ENCODE results near the gene YBX1.

The YBX1 gene

DNA sequence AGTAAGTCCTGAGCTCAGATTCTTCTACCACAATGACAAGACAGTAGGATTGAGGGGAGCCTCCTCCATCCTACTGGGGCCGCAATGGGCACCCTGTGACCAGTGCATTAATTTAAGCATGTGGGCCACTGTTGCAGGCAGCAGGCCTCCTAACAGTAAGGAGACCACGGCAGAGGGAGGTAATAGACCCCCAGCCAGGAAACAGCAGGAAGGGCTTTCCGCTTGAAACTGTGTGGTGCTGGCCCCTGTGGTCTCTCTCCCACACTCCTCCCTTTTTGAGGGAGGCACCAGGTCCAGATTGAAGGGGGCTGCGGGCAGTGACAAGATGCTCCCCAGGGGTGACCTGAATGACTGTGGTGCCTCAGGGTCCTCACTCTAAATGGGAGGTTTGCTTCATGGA is 59.5 kb downstream of the YBX1 start:
- Histone ChIP-seq H2AFZ (ENCODE audit: low read length) (no peak overlapping the region), H3K9ac (ENCODE audit: low read depth, low read length, poor library complexity, severe bottlenecking) (no peak overlapping the region), H3K27me3 (ENCODE audit: insufficient read depth, low read length, poor library complexity, severe bottlenecking) (no peaks in the 10 kb centered on the region), H3K9me3 (ENCODE audit: insufficient read depth, low read depth, low read length) (no peaks in the 10 kb centered on the region), H3K4me1 (ENCODE audit: insufficient read depth, low read length, poor library complexity, severe bottlenecking) (peaks cover 9% of the 10 kb centered on the region), H4K20me1 (ENCODE audit: insufficient read depth, low read length, poor library complexity, severe bottlenecking) (no peaks in the 10 kb centered on the region), H3F3A (ENCODE audit: low read depth) (no peaks in the 10 kb centered on the region), H3K79me2 (ENCODE audit: insufficient read depth, low read length) (no peaks in the 10 kb centered on the region), H3K9me2 (replicated peaks; ENCODE audit: low read depth, low read length) (no peaks in the 10 kb centered on the region), H3K36me3 (ENCODE audit: insufficient read depth, low read length) (peaks cover 9% of the 10 kb centered on the region; the same call in 1 of the 2 replicates), H3K4me2 (ENCODE audit: low read depth, low read length, poor library complexity, severe bottlenecking) (no peak overlapping the region), H3K4me3 (ENCODE audit: low read length, poor library complexity, severe bottlenecking) (no peak overlapping the region)
- TF ChIP-seq, protein P1, sequence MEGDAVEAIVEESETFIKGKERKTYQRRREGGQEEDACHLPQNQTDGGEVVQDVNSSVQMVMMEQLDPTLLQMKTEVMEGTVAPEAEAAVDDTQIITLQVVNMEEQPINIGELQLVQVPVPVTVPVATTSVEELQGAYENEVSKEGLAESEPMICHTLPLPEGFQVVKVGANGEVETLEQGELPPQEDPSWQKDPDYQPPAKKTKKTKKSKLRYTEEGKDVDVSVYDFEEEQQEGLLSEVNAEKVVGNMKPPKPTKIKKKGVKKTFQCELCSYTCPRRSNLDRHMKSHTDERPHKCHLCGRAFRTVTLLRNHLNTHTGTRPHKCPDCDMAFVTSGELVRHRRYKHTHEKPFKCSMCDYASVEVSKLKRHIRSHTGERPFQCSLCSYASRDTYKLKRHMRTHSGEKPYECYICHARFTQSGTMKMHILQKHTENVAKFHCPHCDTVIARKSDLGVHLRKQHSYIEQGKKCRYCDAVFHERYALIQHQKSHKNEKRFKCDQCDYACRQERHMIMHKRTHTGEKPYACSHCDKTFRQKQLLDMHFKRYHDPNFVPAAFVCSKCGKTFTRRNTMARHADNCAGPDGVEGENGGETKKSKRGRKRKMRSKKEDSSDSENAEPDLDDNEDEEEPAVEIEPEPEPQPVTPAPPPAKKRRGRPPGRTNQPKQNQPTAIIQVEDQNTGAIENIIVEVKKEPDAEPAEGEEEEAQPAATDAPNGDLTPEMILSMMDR (conservative IDR thresholded peaks at IDR 0.05; ENCODE audit: low read length) = no peak
- no peak for TF ChIP-seq EZH2phosphoT487 (IDR thresholded peaks at IDR 0.05; ENCODE audit: borderline replicate concordance)

DNA sequence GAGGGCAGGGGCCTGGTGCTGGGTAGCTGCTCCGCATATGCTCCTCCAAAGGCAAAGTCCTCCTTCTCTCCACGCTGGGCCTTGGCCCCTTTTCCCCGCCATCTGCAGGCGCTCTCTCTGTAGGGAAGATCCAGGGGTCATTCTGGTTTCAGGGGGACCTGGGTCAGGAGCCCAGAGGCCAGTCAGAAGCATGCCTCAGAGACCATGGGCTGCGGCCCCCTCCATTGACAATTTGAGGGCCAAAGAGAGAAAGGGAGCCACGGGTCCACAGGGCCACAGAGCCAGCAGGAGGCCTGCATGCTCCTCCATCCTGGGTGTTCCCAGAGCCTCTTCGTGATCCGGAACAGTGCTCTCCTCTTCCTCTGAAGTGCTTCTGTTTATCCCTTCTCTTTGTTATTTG is 59.9 kb downstream of the YBX1 start:
- H3K36me3 ChIP-seq (ENCODE audit: insufficient read depth, low read length) = peaks cover 12% of the 10 kb centered on the region; the same call in 1 of the 2 replicates
- H4K20me1 ChIP-seq (ENCODE audit: insufficient read depth, low read length, poor library complexity, severe bottlenecking) = no peaks in the 10 kb centered on the region
- H3K27me3 ChIP-seq (ENCODE audit: insufficient read depth, low read length, poor library complexity, severe bottlenecking) = no peaks in the 10 kb centered on the region
- H3K79me2 ChIP-seq (ENCODE audit: insufficient read depth, low read length) = no peaks in the 10 kb centered on the region
- TF ChIP-seq, protein P1 (conservative IDR thresholded peaks at IDR 0.05; ENCODE audit: low read length) = no peak
- no peak for TF ChIP-seq EZH2phosphoT487 (IDR thresholded peaks at IDR 0.05; ENCODE audit: borderline replicate concordance)
- no peaks in the 10 kb centered on the region for H3K9me3 ChIP-seq (ENCODE audit: insufficient read depth, low read depth, low read length)
- no peak overlapping the region for H2AFZ ChIP-seq (ENCODE audit: low read length)
- H3F3A ChIP-seq (ENCODE audit: low read depth) = no peaks in the 10 kb centered on the region
- H3K4me1 ChIP-seq (ENCODE audit: insufficient read depth, low read length, poor library complexity, severe bottlenecking) = peaks cover 5% of the 10 kb centered on the region
- H3K9ac ChIP-seq (ENCODE audit: low read depth, low read length, poor library complexity, severe bottlenecking) = no peak overlapping the region
- no peak overlapping the region for H3K4me2 ChIP-seq (ENCODE audit: low read depth, low read length, poor library complexity, severe bottlenecking)
- H3K9me2 ChIP-seq (replicated peaks; ENCODE audit: low read depth, low read length) = no peaks in the 10 kb centered on the region
- H3K4me3 ChIP-seq (ENCODE audit: low read length, poor library complexity, severe bottlenecking) = no peak overlapping the region

DNA sequence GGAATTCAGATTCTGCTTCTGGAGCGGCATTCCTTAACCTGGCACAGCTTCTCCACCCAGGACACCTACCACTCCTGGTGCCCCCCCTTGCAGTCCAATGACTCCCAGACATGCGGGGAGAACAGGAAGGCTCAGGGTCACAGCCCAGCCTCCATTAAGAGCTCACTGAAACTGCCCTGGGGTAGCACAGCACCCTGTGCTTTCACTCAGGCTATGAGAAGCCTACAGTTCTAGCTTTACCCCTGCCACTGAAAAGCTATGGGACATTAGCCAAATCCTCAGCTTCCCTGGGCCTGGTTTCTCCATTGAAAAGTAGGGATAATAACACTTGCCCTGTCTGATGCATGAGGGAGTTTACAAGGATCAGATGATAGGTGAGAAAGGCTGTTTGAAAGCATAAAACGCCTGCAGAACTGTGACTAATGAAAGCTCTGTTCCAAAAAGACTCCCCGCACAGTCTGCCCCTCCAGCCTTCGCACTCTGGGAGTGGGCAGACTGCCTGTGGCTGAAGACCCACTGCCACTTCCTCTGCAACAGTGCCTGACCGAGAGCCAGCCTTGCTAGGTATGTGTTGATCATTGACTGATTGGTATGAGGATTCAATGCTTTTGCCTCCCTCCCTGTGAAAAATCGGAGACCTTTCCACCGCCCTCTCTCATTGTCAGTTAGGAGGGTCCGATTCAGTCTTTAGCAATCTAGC is 60.5 kb downstream of the YBX1 start:
- no peaks in the 10 kb centered on the region for H3K4me1 ChIP-seq (ENCODE audit: insufficient read depth, low read length, poor library complexity, severe bottlenecking)
- no peak overlapping the region for H3K4me3 ChIP-seq (ENCODE audit: low read length, poor library complexity, severe bottlenecking)
- no peaks in the 10 kb centered on the region for H3K9me3 ChIP-seq (ENCODE audit: insufficient read depth, low read depth, low read length)
- no peak overlapping the region for H3K4me2 ChIP-seq (ENCODE audit: low read depth, low read length, poor library complexity, severe bottlenecking)
- TF ChIP-seq, protein P1 (conservative IDR thresholded peaks at IDR 0.05; ENCODE audit: low read length) = no peak
- TF ChIP-seq EZH2phosphoT487 (IDR thresholded peaks at IDR 0.05; ENCODE audit: borderline replicate concordance) = no peak
- no peaks in the 10 kb centered on the region for H3K79me2 ChIP-seq (ENCODE audit: insufficient read depth, low read length)
- H3F3A ChIP-seq (ENCODE audit: low read depth) = no peaks in the 10 kb centered on the region
- H3K9me2 ChIP-seq (replicated peaks; ENCODE audit: low read depth, low read length) = no peaks in the 10 kb centered on the region
- peaks cover 12% of the 10 kb centered on the region; the same call in 1 of the 2 replicates for H3K36me3 ChIP-seq (ENCODE audit: insufficient read depth, low read length)
- no peaks in the 10 kb centered on the region for H3K27me3 ChIP-seq (ENCODE audit: insufficient read depth, low read length, poor library complexity, severe bottlenecking)
- no peaks in the 10 kb centered on the region for H4K20me1 ChIP-seq (ENCODE audit: insufficient read depth, low read length, poor library complexity, severe bottlenecking)
- no peak overlapping the region for H2AFZ ChIP-seq (ENCODE audit: low read length)
- no peak overlapping the region for H3K9ac ChIP-seq (ENCODE audit: low read depth, low read length, poor library complexity, severe bottlenecking)

Measured in Loucy (cell line).